ACC112 (cell line): ENCODE measurements around the gene AKIP1.

Experiments
- H2AFZ ChIP-seq: fragments of 200-600 bp; sonication (generic); one replicate; pipeline ENCODE4 v1.6.0; 2017; ENCODE audit warnings: antibody characterized with exemption, low read length; ENCODE audit not compliant: unreplicated experiment
- H3K27ac ChIP-seq: fragments of 200-600 bp; sonication (generic); 2 replicates; pipeline ENCODE4 v1.5.1; 2014; ENCODE audit warnings: low read depth, mild to moderate bottlenecking, antibody characterized with exemption, low read length, moderate library complexity
- H3K27me3 ChIP-seq: fragments of 200-600 bp; sonication (generic); 2 replicates; pipeline ENCODE4 v1.6.1; 2014; ENCODE audit warnings: mild to moderate bottlenecking, antibody characterized with exemption, low read length, moderate library complexity, mixed read lengths; ENCODE audit not compliant: insufficient read depth
- H3K36me3 ChIP-seq: fragments of 200-600 bp; sonication (generic); 2 replicates; pipeline ENCODE4 v1.6.1; 2016; ENCODE audit warnings: mild to moderate bottlenecking, antibody characterized with exemption, low read length, moderate library complexity, mixed read lengths; ENCODE audit not compliant: insufficient read depth
- H3K4me1 ChIP-seq: fragments of 200-600 bp; sonication (generic); one replicate; pipeline ENCODE4 v1.6.1; 2016; ENCODE audit warnings: low read length, mixed read lengths; ENCODE audit not compliant: insufficient read depth, unreplicated experiment, control insufficient read depth
- H3K4me3 ChIP-seq: fragments of 200-600 bp; sonication (generic); 2 replicates; pipeline ENCODE4 v1.5.1; 2014; ENCODE audit warnings: mild to moderate bottlenecking, low read depth, low read length
- H3K79me2 ChIP-seq: fragments of 200-600 bp; sonication (generic); one replicate; pipeline ENCODE4 v1.6.0; 2016; ENCODE audit warnings: low read length; ENCODE audit not compliant: control insufficient read depth, unreplicated experiment, insufficient read depth

The AKIP1 gene, protein sequence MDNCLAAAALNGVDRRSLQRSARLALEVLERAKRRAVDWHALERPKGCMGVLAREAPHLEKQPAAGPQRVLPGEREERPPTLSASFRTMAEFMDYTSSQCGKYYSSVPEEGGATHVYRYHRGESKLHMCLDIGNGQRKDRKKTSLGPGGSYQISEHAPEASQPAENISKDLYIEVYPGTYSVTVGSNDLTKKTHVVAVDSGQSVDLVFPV

DNA sequence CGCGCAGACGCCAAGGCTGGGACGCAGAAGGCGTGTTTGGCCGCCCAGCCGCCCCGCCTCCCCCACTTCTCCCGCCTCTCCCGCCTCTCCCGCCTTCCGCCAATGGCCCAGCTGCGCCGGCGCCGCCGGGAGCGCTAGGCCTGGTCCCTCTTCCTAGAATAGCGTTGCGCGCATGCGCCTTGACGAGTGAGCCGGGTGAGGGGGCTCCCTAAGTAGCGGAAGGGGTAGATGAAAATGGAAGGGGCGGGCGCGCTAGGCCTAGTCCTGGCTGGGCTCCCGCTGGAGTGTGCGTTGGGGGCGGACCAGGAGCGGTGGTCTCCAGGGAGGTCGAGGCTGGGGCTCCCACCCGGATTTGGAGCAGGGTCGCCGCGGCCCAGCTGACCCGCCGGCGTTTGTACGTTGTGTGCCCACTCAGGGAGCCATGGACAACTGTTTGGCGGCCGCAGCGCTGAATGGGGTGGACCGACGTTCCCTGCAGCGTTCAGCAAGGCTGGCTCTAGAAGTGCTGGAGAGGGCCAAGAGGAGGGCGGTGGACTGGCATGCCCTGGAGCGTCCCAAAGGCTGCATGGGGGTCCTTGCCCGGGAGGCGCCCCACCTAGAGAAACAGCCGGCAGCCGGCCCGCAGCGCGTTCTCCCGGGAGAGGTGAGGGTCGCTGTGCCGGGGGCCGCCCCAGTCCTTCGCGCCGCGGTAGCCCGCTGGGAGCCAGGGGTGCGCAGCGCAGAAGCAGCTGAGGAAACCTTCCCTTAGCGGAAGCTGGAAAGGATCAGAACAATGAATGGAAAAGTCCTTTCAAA, at the start of gene AKIP1:
TSS of gene AKIP1 (plus strand) at position 161 of the 795 bp plus-strand sequence. CDS start at position 422, 261 bp downstream.
- Histone ChIP-seq H3K4me3 (peak within 1 kb of the TSS; percentile 89), H3K27ac (peak within 1 kb of the TSS; percentile 45), H3K36me3 (peaks cover 4% of the 10 kb centered on the region; the same call in 1 of the 2 replicates), H3K4me1 (peaks cover 33% of the 10 kb centered on the region), H3K27me3 (no peaks in the 10 kb centered on the region), H3K79me2 (peaks cover 26% of the 10 kb centered on the region), H2AFZ (peak within 1 kb of the TSS; percentile 88)

DNA sequence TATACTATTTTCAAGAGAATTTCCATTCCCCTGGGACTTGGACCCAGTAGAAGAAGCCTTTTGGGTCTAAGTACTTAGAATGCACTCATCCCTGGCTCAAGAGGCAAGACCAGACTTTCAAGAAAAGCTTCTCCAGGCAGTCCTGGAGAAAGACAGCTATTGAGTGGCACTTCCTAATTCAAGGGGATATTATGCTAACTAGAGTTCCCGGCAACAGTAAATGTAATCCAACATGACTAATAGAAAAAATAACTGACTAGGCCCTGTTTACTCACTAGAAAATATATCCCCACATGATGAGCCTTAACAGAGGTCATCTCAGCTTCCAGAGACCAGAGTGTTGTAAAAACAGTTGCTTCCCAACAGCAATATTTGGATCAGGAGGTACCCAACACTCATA, 47.2 kb upstream of the AKIP1 start:
- peak overlapping the region; percentile 4; the same call in 1 of the 2 replicates for H3K4me3 ChIP-seq
- H3K27ac ChIP-seq: peak overlapping the region; percentile 76
- H2AFZ ChIP-seq: no peak overlapping the region
- H3K36me3 ChIP-seq: no peaks in the 10 kb centered on the region
- H3K79me2 ChIP-seq: peaks cover 13% of the 10 kb centered on the region
- H3K4me1 ChIP-seq: peaks cover 43% of the 10 kb centered on the region
- no peaks in the 10 kb centered on the region for H3K27me3 ChIP-seq

DNA sequence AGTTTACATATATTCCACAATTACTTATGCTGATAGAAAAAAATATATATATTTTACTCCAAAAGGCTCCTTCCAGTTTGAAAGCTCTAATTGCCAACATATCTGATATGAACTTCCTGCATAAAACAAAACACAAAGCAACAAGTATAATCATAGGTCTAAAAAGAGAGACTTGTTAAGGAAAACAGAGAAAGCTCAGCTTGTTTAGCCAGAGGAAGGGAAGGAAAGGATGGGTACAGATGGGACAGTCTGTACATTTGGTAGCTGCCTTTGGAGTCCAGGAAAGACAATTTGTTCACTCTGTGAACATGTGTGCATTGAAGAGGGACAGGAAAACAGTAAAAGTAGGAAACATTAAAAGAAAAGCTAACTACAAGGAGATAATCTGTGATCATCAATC, 45.7 kb upstream of the AKIP1 start:
- Histone ChIP-seq H2AFZ (no peak overlapping the region), H3K4me1 (peaks cover 50% of the 10 kb centered on the region), H3K36me3 (no peaks in the 10 kb centered on the region), H3K79me2 (peaks cover 18% of the 10 kb centered on the region), H3K4me3 (no peak overlapping the region), H3K27ac (no peak overlapping the region), H3K27me3 (no peaks in the 10 kb centered on the region)

DNA sequence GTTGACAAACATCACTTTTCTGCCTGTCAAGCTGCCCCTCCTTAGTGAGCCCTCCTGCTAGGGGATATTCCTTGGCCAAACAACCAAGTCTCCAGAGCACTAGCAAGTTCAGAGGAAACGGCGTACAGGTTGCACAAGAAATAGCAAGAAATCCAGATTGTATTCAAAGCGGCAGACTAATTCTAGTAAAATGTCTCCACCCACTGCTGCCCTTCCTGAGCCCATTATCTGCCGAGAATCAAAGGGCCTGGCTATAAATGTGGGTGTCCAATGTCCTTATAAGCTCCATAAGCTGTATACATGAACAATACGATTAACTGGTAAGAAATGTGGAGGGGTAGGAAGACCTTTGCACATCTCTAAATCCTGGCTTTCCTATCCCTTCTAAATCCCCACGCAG, 44.0 kb upstream of the AKIP1 start:
- Histone ChIP-seq H3K4me1 (peaks cover 56% of the 10 kb centered on the region), H3K27me3 (no peaks in the 10 kb centered on the region), H3K4me3 (no peak overlapping the region), H2AFZ (no peak overlapping the region), H3K27ac (no peak overlapping the region), H3K36me3 (no peaks in the 10 kb centered on the region), H3K79me2 (peaks cover 18% of the 10 kb centered on the region)

DNA sequence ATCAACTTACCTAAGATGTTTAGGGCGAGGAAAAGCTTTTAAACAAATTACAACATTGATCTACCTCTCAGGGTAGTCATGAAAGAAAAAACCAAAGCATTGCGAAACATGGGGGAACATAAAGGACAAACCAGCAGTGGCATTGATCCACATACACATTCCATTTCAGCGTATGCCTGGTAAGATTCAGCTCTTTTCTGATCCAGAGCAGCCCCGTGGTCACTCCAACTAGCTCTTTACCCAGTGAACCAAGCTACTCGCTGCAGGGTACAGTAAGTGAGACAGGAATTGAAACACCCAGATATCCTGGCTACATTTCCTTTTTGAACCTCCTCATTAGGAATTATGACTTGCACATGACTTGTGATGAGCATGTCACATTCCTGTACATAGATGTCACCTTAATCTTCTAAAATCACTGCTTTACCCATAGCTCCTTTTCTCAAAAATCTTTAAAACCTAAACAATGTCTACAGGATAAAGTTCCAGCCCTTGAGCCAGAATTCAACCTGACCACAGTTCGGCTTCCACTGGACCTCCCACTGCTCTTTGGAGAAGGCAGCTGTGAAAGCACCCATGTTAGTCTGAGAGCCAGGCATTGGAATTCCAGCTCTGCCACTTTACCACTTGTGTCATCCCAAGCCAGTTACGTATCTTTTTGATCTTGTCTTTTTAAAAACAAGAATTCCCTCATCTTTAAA, 42.9 kb upstream of the AKIP1 start:
- Histone ChIP-seq H3K4me3 (no peak overlapping the region), H3K36me3 (no peaks in the 10 kb centered on the region), H3K27me3 (no peaks in the 10 kb centered on the region), H3K79me2 (peaks cover 12% of the 10 kb centered on the region), H3K27ac (peak overlapping the region; percentile 2; the same call in 1 of the 2 replicates), H3K4me1 (peaks cover 57% of the 10 kb centered on the region), H2AFZ (no peak overlapping the region)

DNA sequence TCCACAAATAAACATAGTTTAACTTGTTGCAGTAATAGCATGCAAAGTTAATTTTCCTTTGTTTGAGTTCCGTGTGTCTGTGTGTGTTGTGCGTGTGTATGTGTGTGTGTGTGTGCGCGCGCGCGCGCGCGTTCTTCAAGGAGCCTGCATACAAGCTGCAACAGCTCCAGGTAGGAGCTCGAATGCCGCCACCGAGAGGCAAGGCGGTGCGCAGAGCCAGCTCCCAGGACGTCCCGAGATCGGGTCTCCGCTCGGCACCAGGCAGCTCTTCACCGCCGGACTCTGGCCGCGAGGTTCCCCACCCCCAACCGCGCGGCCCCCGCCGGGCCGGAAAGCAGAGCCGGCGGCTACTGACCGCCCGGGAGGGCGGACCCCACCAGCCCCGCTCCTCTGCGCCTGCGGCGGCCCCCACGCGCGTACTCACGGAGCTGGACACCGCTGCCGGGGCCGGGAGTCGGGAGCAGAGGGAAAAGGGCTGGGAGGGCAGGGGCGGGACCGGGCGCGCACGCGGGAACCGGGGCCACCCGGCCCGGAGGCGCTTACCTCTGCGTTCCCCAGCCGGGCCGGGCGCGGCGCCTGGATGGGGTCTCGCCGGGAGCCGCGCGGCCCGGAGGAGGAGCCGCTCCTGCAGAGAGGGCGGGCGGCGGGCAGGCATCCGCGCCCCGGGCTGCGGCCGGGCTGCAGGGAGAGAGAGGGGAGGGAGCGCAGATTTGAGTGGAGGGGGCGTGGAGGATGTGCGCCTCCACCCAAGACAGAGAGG, 40.4 kb upstream of the AKIP1 start:
- Histone ChIP-seq H3K79me2 (peaks cover 6% of the 10 kb centered on the region), H2AFZ (peak overlapping the region; percentile 87), H3K27me3 (no peaks in the 10 kb centered on the region), H3K4me1 (peaks cover 33% of the 10 kb centered on the region), H3K36me3 (no peaks in the 10 kb centered on the region), H3K4me3 (peak overlapping the region; percentile 86), H3K27ac (peak overlapping the region; percentile 54; the same call in 1 of the 2 replicates)

DNA sequence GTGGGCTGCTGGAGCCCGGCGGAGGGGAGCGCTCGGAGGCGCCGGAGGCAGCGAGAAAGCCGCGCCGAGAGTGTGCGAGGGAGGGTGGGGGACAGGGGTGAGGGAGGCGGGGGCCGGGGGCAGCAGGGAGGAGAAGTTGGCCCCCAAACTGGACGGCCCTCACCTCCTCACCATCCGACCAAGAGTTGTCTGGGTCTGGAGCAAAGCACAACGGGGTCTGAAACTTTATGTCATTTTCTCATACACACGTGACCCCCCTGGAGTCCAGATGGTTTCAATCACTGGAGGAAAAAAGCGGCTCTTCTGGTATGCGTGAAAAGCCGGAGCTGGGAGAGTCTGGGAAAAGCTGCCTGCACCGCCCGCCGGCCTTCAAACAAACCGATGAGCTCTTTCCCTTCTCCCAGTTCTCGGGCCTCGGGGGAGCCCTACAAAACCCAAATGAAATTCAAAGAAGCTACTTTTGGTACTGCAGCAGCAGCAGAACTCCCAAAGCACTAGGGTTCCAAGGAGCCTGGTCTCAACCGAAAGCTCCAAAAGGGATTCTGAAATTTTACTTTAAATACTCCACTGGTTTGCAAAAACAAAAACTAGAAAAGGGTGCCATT, 39.7 kb upstream of the AKIP1 start:
- Histone ChIP-seq H3K36me3 (no peaks in the 10 kb centered on the region), H3K27me3 (no peaks in the 10 kb centered on the region), H2AFZ (peak overlapping the region; percentile 95), H3K4me1 (peaks cover 31% of the 10 kb centered on the region), H3K79me2 (peaks cover 6% of the 10 kb centered on the region), H3K27ac (peak overlapping the region; percentile 54), H3K4me3 (peak overlapping the region; percentile 86)

DNA sequence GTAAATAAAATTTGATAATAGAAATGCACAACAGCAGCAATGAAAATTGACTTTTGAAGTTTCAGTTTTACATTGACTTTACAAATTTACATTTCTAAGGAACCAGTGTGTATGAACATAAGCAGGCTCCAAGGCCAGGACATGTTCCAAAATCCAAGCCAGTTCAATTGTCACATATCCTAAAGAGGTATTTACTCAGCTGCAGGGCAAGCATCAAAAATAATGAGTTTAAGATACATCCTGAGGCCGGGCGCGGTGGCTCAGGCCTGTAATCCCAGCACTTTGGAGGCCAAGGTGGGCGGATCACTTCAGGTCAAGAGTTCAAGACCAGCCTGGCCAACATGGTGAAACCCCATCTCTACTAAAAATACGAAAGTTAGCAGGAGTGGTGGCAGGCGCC, 39.0 kb upstream of the AKIP1 start:
- Histone ChIP-seq H3K4me3 (peak overlapping the region; percentile 86), H3K27ac (peak overlapping the region; percentile 54; the same call in 1 of the 2 replicates), H3K4me1 (peaks cover 24% of the 10 kb centered on the region), H3K79me2 (peaks cover 6% of the 10 kb centered on the region), H3K27me3 (no peaks in the 10 kb centered on the region), H2AFZ (peak overlapping the region; percentile 95), H3K36me3 (no peaks in the 10 kb centered on the region)

DNA sequence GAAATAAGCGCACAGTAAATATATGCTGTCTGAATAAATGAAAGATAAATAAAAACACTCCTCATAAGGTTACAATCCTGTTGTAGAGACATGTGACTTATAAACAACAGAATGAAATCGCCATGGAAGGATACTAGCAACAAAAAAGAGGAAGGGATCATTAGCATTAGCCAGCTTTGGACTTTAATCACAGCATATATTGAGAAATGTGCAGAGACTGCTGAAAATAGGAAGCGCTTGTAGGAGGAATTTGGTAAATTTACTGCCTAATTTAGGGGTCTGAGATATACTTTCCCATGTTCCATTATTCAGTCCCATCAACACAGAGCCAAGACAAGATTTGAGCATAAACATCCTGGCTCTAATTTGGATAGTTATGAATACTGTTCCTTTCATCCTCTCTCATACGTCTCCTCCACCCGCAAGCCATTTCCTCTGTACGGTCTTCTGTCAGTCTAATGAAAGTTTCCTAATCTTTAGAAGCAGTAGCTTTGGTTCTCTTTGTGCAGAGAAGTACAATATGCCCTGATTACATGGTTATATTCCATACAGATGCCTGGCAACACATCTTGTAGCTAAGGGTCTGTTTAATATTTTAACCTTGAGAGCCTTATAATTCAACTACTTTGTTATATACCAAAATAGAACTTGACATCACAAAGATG, 37.1 kb upstream of the AKIP1 start:
- no peak overlapping the region for H3K27ac ChIP-seq
- no peaks in the 10 kb centered on the region for H3K27me3 ChIP-seq
- H3K79me2 ChIP-seq: peaks cover 6% of the 10 kb centered on the region
- H3K4me1 ChIP-seq: peaks cover 13% of the 10 kb centered on the region
- no peaks in the 10 kb centered on the region for H3K36me3 ChIP-seq
- H2AFZ ChIP-seq: no peak overlapping the region
- H3K4me3 ChIP-seq: no peak overlapping the region
